Skeletal muscle satellite cell (primary cell): ENCODE measurements around the gene GSTT2B.
A peak's percentile ranks its signal among the peaks of the same experiment; 100 is the strongest.
"Not testable (repeated sequence)": the region's sequence is repeated elsewhere in the genome, so short reads cannot be mapped to it uniquely, and the experiment has no call there.

Source experiments
- H3K27me3 ChIP-seq: 2 replicates; pipeline ENCODE4 v1.7.0; 2013; ENCODE audit warnings: low read length; ENCODE audit not compliant: control insufficient read depth, insufficient read depth
- H3K36me3 ChIP-seq: 2 replicates; pipeline ENCODE4 v1.7.0; 2013; ENCODE audit warnings: mild to moderate bottlenecking, control low read depth, low read length; ENCODE audit not compliant: insufficient read depth
- H3K4me1 ChIP-seq: 2 replicates; pipeline ENCODE4 v1.7.0; 2013; ENCODE audit warnings: low read length; ENCODE audit not compliant: control insufficient read depth, insufficient read depth
- H3K4me2 ChIP-seq: 2 replicates; pipeline ENCODE4 v1.7.0; 2013; ENCODE audit warnings: mild to moderate bottlenecking, low read length
- H3K4me3 ChIP-seq: 2 replicates; pipeline ENCODE4 v1.7.0; 2013; ENCODE audit warnings: low read length
- H3K9ac ChIP-seq: 2 replicates; pipeline ENCODE4 v1.7.0; 2013; ENCODE audit warnings: mild to moderate bottlenecking, low read depth, low read length, moderate library complexity
- H3K9me3 ChIP-seq: replicated peaks from 2 replicates; pipeline ENCODE4 v1.7.0; 2013; ENCODE audit warnings: mild to moderate bottlenecking, control low read depth, low read length

The GSTT2B gene

DNA sequence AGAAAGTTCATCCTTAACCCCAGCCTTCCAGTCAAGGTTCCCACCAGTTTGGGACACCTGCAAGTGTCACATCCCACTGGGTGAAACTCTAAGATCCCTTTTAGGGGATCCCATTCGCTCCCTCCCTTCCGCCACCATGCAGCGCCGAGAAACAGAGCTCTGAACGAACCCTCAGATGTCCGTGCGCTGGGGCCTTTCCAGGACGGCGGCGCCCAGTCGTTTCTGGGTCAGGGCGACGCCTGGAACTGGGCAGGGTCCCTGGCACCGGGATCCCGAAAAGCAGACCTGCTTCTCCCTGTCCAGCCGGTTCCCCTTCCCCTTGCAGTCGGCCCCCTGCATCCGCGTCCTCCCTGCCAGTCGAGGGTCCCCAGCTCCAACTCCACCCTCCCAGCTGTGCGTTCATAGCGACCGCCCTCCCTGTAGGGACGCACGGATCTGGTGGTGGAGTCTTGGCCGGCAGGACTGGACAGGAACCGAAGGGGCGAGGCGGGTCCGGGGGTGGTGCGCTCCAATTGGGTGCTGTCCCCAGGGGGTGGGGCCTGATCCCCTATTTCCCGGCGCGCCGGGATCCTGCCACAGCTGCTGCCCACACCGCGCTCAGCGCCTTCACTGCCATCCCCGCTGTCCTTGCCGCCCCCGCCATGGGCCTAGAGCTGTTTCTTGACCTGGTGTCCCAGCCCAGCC lies 18.7 kb upstream of the GSTT2B start, which contains the start of gene GSTT2:
Gene GSTT2, plus strand, starts transcription at position 578 of the 684 bp plus-strand sequence.
- H3K9ac ChIP-seq, H3K27me3 ChIP-seq, H3K36me3 ChIP-seq, H3K4me1 ChIP-seq, H3K9me3 ChIP-seq: not testable (repeated sequence)
- H3K4me2 ChIP-seq: peak within 1 kb of the TSS; percentile 44
- peak within 1 kb of the TSS; percentile 30 for H3K4me3 ChIP-seq

DNA sequence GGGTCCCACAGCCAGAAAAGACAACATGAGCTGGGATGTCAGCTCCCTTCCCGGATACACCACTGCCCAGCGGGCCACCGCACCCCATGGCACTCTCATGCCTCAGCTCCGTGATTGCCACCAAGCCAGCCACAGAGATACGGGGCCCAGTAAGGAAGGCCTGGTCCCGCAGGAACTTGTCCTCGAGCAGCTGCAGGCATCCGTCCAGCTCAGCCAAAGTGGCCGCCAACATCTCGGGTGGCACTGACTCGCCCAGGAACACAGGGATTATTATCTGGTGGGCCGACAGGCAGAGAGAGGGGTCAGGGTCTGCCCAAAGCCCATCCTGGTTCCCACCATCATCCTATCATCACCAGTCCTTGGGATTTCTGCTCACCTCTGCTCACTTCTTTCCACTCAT lies 16.3 kb upstream of the GSTT2B start:
- not testable (repeated sequence) for H3K4me2 ChIP-seq, H3K9ac ChIP-seq, H3K4me1 ChIP-seq, H3K4me3 ChIP-seq, H3K36me3 ChIP-seq, H3K27me3 ChIP-seq, H3K9me3 ChIP-seq

DNA sequence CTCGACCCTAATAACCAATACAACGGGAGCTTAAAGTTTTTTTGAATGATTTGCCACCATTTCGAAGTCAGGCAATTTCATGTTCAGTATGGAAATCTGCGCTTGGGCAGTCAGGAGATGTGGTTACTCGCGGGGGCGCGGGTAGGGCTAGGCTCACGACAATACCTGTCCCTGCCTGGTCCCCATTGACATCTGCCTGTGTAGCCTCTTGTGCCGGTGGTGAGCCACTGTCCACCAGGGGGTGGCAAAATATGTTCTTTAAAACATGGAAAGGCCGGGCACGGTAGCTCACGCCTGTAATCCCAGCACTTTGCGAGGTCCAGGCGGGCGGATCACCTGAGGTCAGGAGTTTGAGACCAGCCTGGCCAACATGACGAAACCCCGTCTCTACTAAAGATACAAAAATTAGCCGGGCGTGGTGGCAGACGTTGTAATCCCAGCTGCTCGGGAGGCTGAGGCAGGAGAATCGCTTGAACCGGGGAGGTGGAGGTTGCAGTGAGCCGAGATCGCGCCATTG lies 13.9 kb upstream of the GSTT2B start:
- H3K4me3 ChIP-seq, H3K4me1 ChIP-seq: not testable (repeated sequence)

DNA sequence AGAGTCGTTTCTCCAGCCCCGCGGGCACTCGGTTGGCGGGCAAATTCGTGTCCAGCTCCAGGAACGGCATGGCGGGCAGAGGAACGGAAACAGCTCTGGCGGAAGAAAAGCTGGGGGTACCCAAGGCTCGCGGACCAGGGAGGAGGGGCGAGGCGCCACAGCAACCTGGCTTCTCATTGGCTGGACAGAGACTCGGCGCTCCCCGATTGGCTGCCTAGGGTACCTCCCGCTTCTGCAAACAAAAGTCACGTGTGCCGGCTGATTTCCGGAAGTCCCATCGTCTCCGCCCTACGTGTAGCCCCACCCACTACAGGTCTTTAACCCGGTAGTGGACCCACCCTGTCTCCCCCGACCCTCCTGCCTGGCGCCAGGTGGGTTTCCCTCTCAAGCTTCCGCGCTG lies 13.3 kb upstream of the GSTT2B start, which contains the start of gene DDT:
Gene DDT, minus strand, starts transcription at position 97 of the 400 bp plus-strand sequence. Its CDS starts 27 bp downstream, at position 70.
- H3K4me1 ChIP-seq, H3K4me2 ChIP-seq, H3K9me3 ChIP-seq, H3K4me3 ChIP-seq, H3K9ac ChIP-seq, H3K27me3 ChIP-seq: not testable (repeated sequence)
- peaks cover 23% of the 10 kb centered on the region for H3K36me3 ChIP-seq

More for the DNA sequence above, 13.9 kb upstream of the GSTT2B start:
- H3K9ac ChIP-seq, H3K27me3 ChIP-seq, H3K9me3 ChIP-seq, H3K4me2 ChIP-seq: not testable (repeated sequence)
- peaks cover 19% of the 10 kb centered on the region for H3K36me3 ChIP-seq

DNA sequence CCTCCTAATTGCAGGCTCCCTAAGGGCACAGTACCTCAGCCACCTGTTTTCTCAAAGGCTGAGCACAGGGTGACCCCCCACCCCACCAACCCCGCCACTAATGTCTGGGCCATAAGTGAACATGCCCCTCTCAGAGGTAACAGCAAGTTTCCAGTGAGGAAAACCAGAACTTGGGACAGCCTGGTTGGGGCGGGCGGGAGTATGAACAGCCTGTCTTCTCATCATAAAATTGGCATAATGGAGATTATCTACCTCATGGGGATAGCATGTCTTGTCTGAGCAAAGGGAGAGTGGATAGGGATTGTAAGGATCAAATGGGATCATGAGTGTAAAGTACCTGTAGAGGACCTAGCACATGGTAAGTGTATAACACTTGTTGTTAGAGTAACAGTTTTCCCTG lies 10.9 kb upstream of the GSTT2B start:
- not testable (repeated sequence) for H3K4me3 ChIP-seq, H3K4me1 ChIP-seq, H3K9me3 ChIP-seq, H3K27me3 ChIP-seq, H3K4me2 ChIP-seq, H3K9ac ChIP-seq
- peaks cover 23% of the 10 kb centered on the region for H3K36me3 ChIP-seq

DNA sequence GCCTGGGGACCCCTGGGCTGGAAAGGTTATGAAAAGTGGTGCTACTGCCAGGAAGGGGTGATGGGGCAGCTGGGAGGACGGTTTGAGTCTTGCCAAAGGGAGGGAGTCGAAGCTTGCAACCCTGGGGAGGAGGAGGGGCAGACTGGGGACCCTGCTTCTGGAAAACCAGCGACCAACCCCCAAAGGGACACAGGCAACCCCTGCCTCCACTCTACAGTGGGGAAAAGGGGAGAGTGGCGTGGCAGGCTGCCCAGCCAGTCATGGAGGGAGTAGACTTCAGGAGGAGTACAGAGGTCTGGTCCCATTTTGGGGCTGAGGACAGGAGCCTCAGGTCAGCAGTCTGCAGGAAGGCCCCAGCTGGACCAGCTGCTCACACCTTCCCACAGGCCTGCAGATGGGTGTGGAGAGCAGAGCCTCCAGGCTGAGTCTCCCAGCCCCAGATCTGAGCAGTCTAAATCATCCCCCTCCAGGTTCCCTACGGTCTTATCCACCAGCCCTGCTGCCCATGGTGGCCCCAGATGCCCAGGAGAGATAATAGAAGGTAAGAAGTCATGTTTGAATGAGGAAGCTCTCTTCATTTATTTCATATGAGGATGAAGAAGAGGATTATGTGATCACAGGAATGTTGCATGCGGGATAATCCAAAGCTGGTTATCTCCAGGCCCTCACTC lies 10.0 kb upstream of the GSTT2B start:
- no peaks in the 10 kb centered on the region for H3K4me1 ChIP-seq
- no peak overlapping the region for H3K4me2 ChIP-seq
- no peak overlapping the region for H3K4me3 ChIP-seq
- H3K9me3 ChIP-seq: no peaks in the 10 kb centered on the region
- no peaks in the 10 kb centered on the region for H3K27me3 ChIP-seq
- peaks cover 23% of the 10 kb centered on the region for H3K36me3 ChIP-seq
- H3K9ac ChIP-seq: no peak overlapping the region

DNA sequence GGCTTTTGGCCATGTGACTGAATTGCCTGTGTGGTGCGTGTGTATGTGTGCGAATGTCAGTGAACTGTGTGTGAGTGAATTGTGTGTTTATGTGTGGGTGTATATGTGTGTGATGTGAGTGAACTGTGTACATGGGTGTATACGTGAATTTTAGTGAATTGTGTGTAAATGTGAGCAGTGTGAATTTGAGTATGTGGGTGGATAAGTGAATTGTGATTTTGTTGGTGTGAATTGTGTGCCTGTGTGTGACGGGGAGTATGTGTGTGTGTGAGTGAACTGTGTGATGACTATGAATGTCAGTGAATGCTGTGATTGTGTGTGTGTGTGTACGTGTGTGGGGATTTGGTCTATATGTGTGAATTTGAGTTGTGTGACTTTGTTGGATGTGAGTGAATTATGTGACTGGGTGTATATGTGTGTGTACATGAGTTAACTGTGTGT lies 9.2 kb upstream of the GSTT2B start:
- Histone ChIP-seq H3K4me2 (no peak overlapping the region), H3K9me3 (no peaks in the 10 kb centered on the region), H3K27me3 (no peaks in the 10 kb centered on the region), H3K4me3 (no peak overlapping the region), H3K4me1 (no peaks in the 10 kb centered on the region), H3K9ac (no peak overlapping the region), H3K36me3 (peaks cover 23% of the 10 kb centered on the region)

DNA sequence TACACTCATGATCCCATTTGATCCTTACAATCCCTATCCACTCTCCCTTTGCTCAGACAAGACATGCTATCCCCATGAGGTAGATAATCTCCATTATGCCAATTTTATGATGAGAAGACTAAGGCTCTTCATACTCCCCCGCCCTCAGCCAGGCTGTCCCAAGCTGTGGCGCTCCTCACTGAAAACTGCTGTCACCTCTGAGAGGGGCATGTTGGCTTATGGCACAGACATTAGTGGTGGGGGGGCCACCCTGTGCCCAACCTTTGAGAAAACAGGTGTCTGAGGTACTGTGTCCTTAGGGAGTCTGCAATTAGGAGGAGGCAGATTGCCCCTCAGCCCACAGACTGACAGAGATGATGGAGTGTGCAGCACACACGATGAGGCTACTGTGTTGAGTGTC lies 8.1 kb upstream of the GSTT2B start:
- Histone ChIP-seq H3K9me3 (no peaks in the 10 kb centered on the region), H3K27me3 (no peaks in the 10 kb centered on the region), H3K4me1 (no peaks in the 10 kb centered on the region), H3K36me3 (peaks cover 23% of the 10 kb centered on the region), H3K4me3 (no peak overlapping the region), H3K9ac (no peak overlapping the region), H3K4me2 (no peak overlapping the region)

DNA sequence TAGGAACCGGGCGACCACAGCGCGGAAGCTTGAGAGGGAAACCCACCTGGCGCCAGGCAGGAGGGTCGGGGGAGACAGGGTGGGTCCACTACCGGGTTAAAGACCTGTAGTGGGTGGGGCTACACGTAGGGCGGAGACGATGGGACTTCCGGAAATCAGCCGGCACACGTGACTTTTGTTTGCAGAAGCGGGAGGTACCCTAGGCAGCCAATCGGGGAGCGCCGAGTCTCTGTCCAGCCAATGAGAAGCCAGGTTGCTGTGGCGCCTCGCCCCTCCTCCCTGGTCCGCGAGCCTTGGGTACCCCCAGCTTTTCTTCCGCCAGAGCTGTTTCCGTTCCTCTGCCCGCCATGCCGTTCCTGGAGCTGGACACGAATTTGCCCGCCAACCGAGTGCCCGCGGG lies 5.6 kb upstream of the GSTT2B start, which contains the start of gene DDTL:
Gene DDTL, plus strand, starts transcription at position 321 of the 400 bp plus-strand sequence. Its CDS starts 27 bp downstream, at position 348.
- peaks cover 20% of the 10 kb centered on the region for H3K36me3 ChIP-seq
- not testable (repeated sequence) for H3K27me3 ChIP-seq, H3K9ac ChIP-seq, H3K9me3 ChIP-seq, H3K4me1 ChIP-seq, H3K4me3 ChIP-seq, H3K4me2 ChIP-seq

DNA sequence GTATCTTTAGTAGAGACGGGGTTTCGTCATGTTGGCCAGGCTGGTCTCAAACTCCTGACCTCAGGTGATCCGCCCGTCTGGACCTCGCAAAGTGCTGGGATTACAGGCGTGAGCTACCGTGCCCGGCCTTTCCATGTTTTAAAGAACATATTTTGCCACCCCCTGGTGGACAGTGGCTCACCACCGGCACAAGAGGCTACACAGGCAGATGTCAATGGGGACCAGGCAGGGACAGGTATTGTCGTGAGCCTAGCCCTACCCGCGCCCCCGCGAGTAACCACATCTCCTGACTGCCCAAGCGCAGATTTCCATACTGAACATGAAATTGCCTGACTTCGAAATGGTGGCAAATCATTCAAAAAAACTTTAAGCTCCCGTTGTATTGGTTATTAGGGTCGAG lies 5.1 kb upstream of the GSTT2B start:
- H3K36me3 ChIP-seq: peaks cover 16% of the 10 kb centered on the region
- H3K9ac ChIP-seq: not testable (repeated sequence)

DNA sequence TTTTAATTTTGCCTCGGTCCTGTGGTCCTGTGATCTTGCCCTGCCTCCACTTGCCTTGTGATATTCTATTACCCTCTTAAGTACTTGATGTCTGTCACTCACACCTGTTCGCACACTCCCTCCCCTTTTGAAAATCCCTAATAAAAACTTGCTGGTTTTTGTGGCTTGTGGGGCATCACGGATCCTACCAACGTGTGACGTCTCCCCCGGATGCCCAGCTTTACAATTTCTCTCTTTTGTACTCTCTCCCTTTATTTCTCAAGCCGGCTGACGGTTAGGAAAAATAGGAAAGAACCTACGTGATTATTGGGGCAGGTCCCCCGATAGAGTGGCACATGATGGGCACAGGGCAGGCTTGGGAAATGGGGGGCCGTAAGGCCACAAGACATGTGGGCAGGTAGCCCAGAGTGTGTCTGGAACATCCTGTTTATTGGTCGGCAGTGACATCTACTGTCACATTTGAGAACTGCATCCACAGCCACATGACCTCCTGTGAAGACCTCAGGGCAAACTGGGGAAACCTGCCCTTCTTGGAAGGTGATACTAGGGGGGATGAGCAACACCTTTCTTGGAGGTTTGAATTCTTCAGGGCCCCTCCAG lies 4.6 kb downstream of the GSTT2B start:
- not testable (repeated sequence) for H3K36me3 ChIP-seq, H3K27me3 ChIP-seq, H3K9me3 ChIP-seq, H3K4me3 ChIP-seq, H3K4me1 ChIP-seq, H3K9ac ChIP-seq
- peak overlapping the region; percentile 31 for H3K4me2 ChIP-seq

More for the DNA sequence above, 5.1 kb upstream of the GSTT2B start:
- H3K4me2 ChIP-seq, H3K27me3 ChIP-seq, H3K4me1 ChIP-seq, H3K9me3 ChIP-seq, H3K4me3 ChIP-seq: not testable (repeated sequence)
